Measurements from ENCODE around the gene USP3.

DNA sequence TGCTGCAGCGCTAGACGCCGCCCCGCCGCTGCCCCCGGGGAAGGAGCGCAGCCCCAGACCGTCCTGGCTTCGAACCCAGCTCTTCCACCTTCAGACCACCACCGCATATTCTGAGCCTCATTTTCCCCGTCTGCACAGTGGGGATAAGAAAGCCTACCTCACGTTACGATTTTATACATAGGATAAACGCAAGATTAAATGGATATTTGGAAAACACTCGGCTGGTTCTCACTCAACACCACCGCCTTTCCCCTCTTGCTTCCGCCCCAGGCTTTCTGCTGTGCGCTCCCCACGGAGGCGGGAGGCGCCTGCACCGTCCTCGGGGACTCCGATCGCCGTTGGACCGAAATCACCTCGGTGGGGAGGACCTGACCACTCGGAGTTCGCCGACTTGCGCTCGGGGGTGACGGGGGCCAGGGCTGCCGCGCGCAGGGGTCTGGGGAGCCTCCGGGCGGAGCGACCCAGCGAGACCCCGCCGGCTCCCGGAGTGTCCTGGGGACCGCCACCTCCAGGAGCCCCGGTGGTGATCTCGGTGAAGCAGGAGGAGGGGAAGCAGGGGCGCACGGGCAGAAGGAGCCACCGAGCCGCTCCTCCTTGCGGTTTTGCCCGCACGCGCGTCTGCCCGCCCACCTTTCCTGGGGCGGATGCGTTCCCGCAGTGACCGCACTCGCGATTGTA lies 96.8 kb downstream of the USP3 start:
- TF ChIP-seq, protein P1, sequence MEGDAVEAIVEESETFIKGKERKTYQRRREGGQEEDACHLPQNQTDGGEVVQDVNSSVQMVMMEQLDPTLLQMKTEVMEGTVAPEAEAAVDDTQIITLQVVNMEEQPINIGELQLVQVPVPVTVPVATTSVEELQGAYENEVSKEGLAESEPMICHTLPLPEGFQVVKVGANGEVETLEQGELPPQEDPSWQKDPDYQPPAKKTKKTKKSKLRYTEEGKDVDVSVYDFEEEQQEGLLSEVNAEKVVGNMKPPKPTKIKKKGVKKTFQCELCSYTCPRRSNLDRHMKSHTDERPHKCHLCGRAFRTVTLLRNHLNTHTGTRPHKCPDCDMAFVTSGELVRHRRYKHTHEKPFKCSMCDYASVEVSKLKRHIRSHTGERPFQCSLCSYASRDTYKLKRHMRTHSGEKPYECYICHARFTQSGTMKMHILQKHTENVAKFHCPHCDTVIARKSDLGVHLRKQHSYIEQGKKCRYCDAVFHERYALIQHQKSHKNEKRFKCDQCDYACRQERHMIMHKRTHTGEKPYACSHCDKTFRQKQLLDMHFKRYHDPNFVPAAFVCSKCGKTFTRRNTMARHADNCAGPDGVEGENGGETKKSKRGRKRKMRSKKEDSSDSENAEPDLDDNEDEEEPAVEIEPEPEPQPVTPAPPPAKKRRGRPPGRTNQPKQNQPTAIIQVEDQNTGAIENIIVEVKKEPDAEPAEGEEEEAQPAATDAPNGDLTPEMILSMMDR (IDR thresholded peaks at IDR 0.05): peak in 2 of 4 experiments; percentile 14 to 19
- TF ChIP-seq POLR2AphosphoS5 (IDR thresholded peaks at IDR 0.05): no peak
